GM12878 (cell line): ENCODE data around the gene MTHFS. TPM values are rescaled to one million over a fixed set of nuclear protein-coding genes. Genes with fewer than 3 reads are reported as not detected.
"Not testable (repeated sequence)": the region's sequence is repeated elsewhere in the genome, so short reads cannot be mapped to it uniquely, and the experiment has no call there.

Experiments used
- ATAC-seq: fragments of 200-7000 bp; cut with Tn5 transposase; 3 replicates; pipeline ENCODE4 v1.9.1; 2020; ENCODE audit warnings: mild to moderate bottlenecking, moderate library complexity
- BruUV-seq: library from RNA; stranded (reverse); fragments of 400-500 nt; replicated peaks from 2 replicates; lab custom pipeline; 2021; lab: Mats Ljungman, UMichigan
- CTCF ChIA-PET: fragments of 300-600 bp; sonication (Branson Sonifier 250); formaldehyde crosslinking; extraction: SDS; loops from one replicate; lab custom pipeline; 2021; ENCODE audit warnings: inconsistent platforms; lab: Yijun Ruan, JAX
- POLR2A ChIA-PET: fragments of 350-600 bp; formaldehyde crosslinking; extraction: SDS; loops from one replicate; lab custom pipeline; 2021; ENCODE audit warnings: inconsistent platforms; lab: Charles Lee
- RAD21 ChIA-PET: fragments of 300-600 bp; sonication (Branson Sonifier 250); formaldehyde crosslinking; loops from one replicate; lab custom pipeline; 2023; ENCODE audit warnings: antibody characterized with exemption; ENCODE audit not compliant: unreplicated experiment; lab: Charles Lee
- SMC1A ChIA-PET: fragments of 300-600 bp; sonication (Branson Sonifier 250); formaldehyde crosslinking; loops from one replicate; lab custom pipeline; 2023; ENCODE audit not compliant: unreplicated experiment, uncharacterized antibody; lab: Charles Lee
- DNase-seq: peaks from one replicate; pipeline ENCODE4 v3.0.0-alpha.2; 2011; ENCODE audit warnings: low read depth, low spot score
- FAIRE-seq: peaks from 3 replicates; lab custom pipeline; 2011; peaks lifted over from hg19 to GRCh38; lab: Jason Lieb, UNC
- H2AFZ ChIP-seq: 2 replicates; pipeline ENCODE4 v1.6.0; 2011; ENCODE audit warnings: low read depth, low read length, control low read depth; ENCODE audit not compliant: control insufficient read depth
- H3K27ac ChIP-seq: 2 replicates; pipeline ENCODE4 v1.5.1; 2011; ENCODE audit warnings: control low read depth; ENCODE audit not compliant: control insufficient read depth, insufficient read depth
- H3K27me3 ChIP-seq, 2 experiments: replicated peaks in 1 of 2; 2 replicates each; pipeline versions ENCODE4 v1.6.0 to v1.6.1; 2011; ENCODE audit warnings: low read length in 1 of 2; ENCODE audit not compliant: control insufficient read depth in 2 of 2, insufficient read depth in 2 of 2
- H3K36me3 ChIP-seq, 2 experiments: 2 replicates each; pipeline ENCODE4 v1.5.1; 2011; ENCODE audit warnings: low read length in 1 of 2; ENCODE audit not compliant: control insufficient read depth in 2 of 2, insufficient read depth in 2 of 2
- H3K4me1 ChIP-seq: 2 replicates; pipeline ENCODE4 v1.6.1; 2011; ENCODE audit warnings: mild to moderate bottlenecking, low read length, moderate library complexity, mixed read lengths; ENCODE audit not compliant: control insufficient read depth, insufficient read depth
- H3K4me2 ChIP-seq: 2 replicates; pipeline ENCODE4 v1.6.0; 2011; ENCODE audit warnings: control low read depth; ENCODE audit not compliant: control insufficient read depth, insufficient read depth
- H3K4me3 ChIP-seq: fragments of 200-600 bp; sonication (generic); 2 replicates; pipeline ENCODE4 v1.5.1; 2016
- H3K79me2 ChIP-seq: 2 replicates; pipeline ENCODE4 v1.6.0; 2011; ENCODE audit warnings: low read length; ENCODE audit not compliant: control insufficient read depth, insufficient read depth
- H3K9ac ChIP-seq: 2 replicates; pipeline ENCODE4 v1.8.0; 2011; ENCODE audit warnings: low read length, control low read depth, mixed read lengths; ENCODE audit not compliant: control insufficient read depth, insufficient read depth
- H3K9me3 ChIP-seq: replicated peaks from 3 replicates; pipeline ENCODE4 v1.5.1; 2011; ENCODE audit warnings: mild to moderate bottlenecking, low read length; ENCODE audit not compliant: control insufficient read depth, insufficient read depth
- H4K20me1 ChIP-seq: 2 replicates; pipeline ENCODE4 v1.6.0; 2011; ENCODE audit not compliant: control insufficient read depth, insufficient read depth
- BCL3 ChIP-seq: IDR thresholded peaks from 2 replicates; pipeline ENCODE4 v1.6.1; 2011; ENCODE audit warnings: borderline replicate concordance, low read depth, mild to moderate bottlenecking, moderate library complexity, low read length; ENCODE audit not compliant: insufficient read depth, poor library complexity, severe bottlenecking
- CHD1 ChIP-seq: IDR thresholded peaks from 2 replicates; pipeline ENCODE4 v1.6.1; 2012; ENCODE audit warnings: low read depth, low read length, improper control_type of control experiment
- GABPA ChIP-seq: IDR thresholded peaks from 2 replicates; pipeline ENCODE4 v1.6.1; 2014; ENCODE audit warnings: antibody characterized with exemption, low read depth, mild to moderate bottlenecking, inconsistent platforms
- IKZF2 ChIP-seq, 2 experiments: fragments of 450-650 bp; IDR thresholded peaks; 2 replicates each; pipeline ENCODE4 v1.6.1; 2017; ENCODE audit warnings: mild to moderate bottlenecking in 2 of 2, moderate library complexity in 2 of 2
- IRF4 ChIP-seq: IDR thresholded peaks from 2 replicates; pipeline ENCODE4 v1.6.1; 2011; ENCODE audit warnings: low read depth, low read length
- SREBF2 ChIP-seq: IDR thresholded peaks from 2 replicates; pipeline ENCODE4 v1.6.1; 2012; ENCODE audit warnings: mild to moderate bottlenecking, low read length
- USF2 ChIP-seq: IDR thresholded peaks from 2 replicates; pipeline ENCODE4 v1.6.1; 2011; ENCODE audit warnings: low read depth, low read length, improper control_type of control experiment, borderline replicate concordance
- ZBED1 ChIP-seq: IDR thresholded peaks from 2 replicates; pipeline ENCODE4 v1.6.1; 2016; ENCODE audit warnings: borderline replicate concordance
- ZNF384 ChIP-seq: IDR thresholded peaks from 2 replicates; pipeline ENCODE4 v1.6.1; 2012; ENCODE audit warnings: low read depth, mild to moderate bottlenecking, low read length, improper control_type of control experiment, borderline replicate concordance
- WGBS: methylation state at CpG from one replicate; pipeline ENCODE4 v1.1.6; 2016; ENCODE audit warnings: low lambda C conversion rate; ENCODE audit not compliant: insufficient replicate concordance, insufficient coverage; ENCODE audit errors: missing lambda C conversion rate; 5-methylcytosine and 5-hydroxymethylcytosine counted together
- in situ Hi-C: fragments of 300-500 bp; cut with MboI; formaldehyde crosslinking; loops from 9 replicates; pipeline ENCODE4 v1.14.3; 2018; ENCODE audit warnings: mixed read lengths
- intact Hi-C: fragments of 100-400 bp; cut with micrococcal nuclease; formaldehyde crosslinking; loops from one replicate; pipeline ENCODE4 v1.14.2; 2022; ENCODE audit not compliant: unreplicated experiment
- polyA plus RNA-seq, 11 experiments: library from polyadenylated mRNA; depleted of rRNA in 4 of 11; unstranded in 6 of 11; stranded (reverse) in 5 of 11; fragments of >200 nt; fragmentation: Nextera tagmentation in 4 of 11; fragmentation: Illumina TruSeq in 1 of 11; extraction: Ambion mirVana in 4 of 11; extraction: Trizol in 1 of 11; gene quantifications; 1 replicate in 1 of 11; 2 replicates in 10 of 11; pipeline versions ENCODE4 v1.2.1 to v1.2.3, GENCODE V29; 2011 to 2016; ENCODE audit warnings: inconsistent platforms in 2 of 11, missing spikeins in 2 of 11, low read depth in 1 of 11
- total RNA-seq, 4 experiments: library from RNA; depleted of rRNA in 3 of 4; stranded (reverse); fragments of >200 nt in 3 of 4; fragmentation: Illumina TruSeq in 1 of 4; extraction: Trizol in 1 of 4; gene quantifications; 2 replicates each; pipeline versions ENCODE4 v1.2.1 to v1.2.3, GENCODE V29; 2013 to 2021

MTHFS gene
- total and polyA plus RNA-seq, 10 of the 15 experiments (the other 5 are each of a cell fraction or from before 2014, with no cell fraction given): 14.0 to 81.9 (median 31.8) TPM

GRCh38 chr15:79900087-79900486, 3.3 kb upstream of the MTHFS start (continued):
- 0 out of 4 replicates have a peak, but pooled peaks of 1 of the 2 experiments have one; percentile 8 for TF ChIP-seq IKZF2 (IDR thresholded peaks at IDR 0.05)

- H3K9ac ChIP-seq, BruUV-seq, H2AFZ ChIP-seq, H3K4me3 ChIP-seq, H3K36me3 ChIP-seq, H3K27me3 ChIP-seq, DNase-seq, H3K4me2 ChIP-seq, H3K9me3 ChIP-seq, H3K27ac ChIP-seq, H4K20me1 ChIP-seq, in situ Hi-C loops, ATAC-seq, FAIRE-seq: not testable (repeated sequence)
- RAD21 ChIA-PET: interaction anchor here (1.0 to 5.7 kb wide), 12 partner anchors 11 to 94 kb away, joined by 3 to 45 read pairs (median 7); partner anchors contain the start of gene BCL2A1
- CTCF ChIA-PET: interaction anchor here (1.0 to 6.5 kb wide), 10 partner anchors 17 to 274 kb away, joined by 3 to 51 read pairs (median 4); partner anchors contain the start of gene BCL2A1
- intact Hi-C loops: loop anchor here (5.0 to 10.0 kb wide), 2 partner anchors 164 to 276 kb away; no protein-coding TSS in a partner anchor
- WGBS: 59% methylated on average over 3 of the region's 3 CpGs
- Histone ChIP-seq H3K4me1 (peaks cover 30% of the 10 kb centered on the region), H3K79me2 (peaks cover 16% of the 10 kb centered on the region)
- SMC1A ChIA-PET: interaction anchor here (1.0 to 6.7 kb wide), 14 partner anchors 18 to 274 kb away, joined by 3 to 58 read pairs (median 6); partner anchors contain the start of gene BCL2A1
- POLR2A ChIA-PET: interaction anchor here (1.0 to 2.8 kb wide), 6 partner anchors 24 to 134 kb away, joined by 3 to 17 read pairs (median 8); no protein-coding TSS in a partner anchor
Observed at GRCh38 chr15:79898786-79899185, 2.0 kb upstream of the MTHFS start.

- Histone ChIP-seq H3K4me3 (no peak overlapping the region), H3K79me2 (peaks cover 16% of the 10 kb centered on the region), H4K20me1 (no peaks in the 10 kb centered on the region), H3K27me3 (no peaks in the 10 kb centered on the region), H2AFZ (no peak overlapping the region), H3K36me3 (no peaks in the 10 kb centered on the region), H3K9me3 (no peaks in the 10 kb centered on the region; the same call in 2 of the 3 replicates), H3K27ac (no peak overlapping the region), H3K4me2 (no peak overlapping the region; the same call in 1 of the 2 replicates), H3K9ac (no peak overlapping the region), H3K4me1 (peaks cover 27% of the 10 kb centered on the region)
- SMC1A ChIA-PET: interaction anchor here (0.6 to 6.7 kb wide), 20 partner anchors 12 to 274 kb away, joined by 3 to 58 read pairs (median 6); partner anchors contain the start of gene BCL2A1
- CTCF ChIA-PET: interaction anchor here (0.9 to 6.5 kb wide), 9 partner anchors 19 to 275 kb away, joined by 3 to 51 read pairs (median 4); partner anchors contain the start of gene BCL2A1
- intact Hi-C loops (loop anchor here (5.0 to 10.0 kb wide), 2 partner anchors 164 to 276 kb away; no protein-coding TSS in a partner anchor), in situ Hi-C loops (no loop called here)
- ATAC-seq (no peak), FAIRE-seq (no peak), DNase-seq (no peak)
- WGBS: 84% methylated on average over 4 of the region's 4 CpGs
- RAD21 ChIA-PET: interaction anchor here (0.8 to 5.7 kb wide), 14 partner anchors 11 to 162 kb away, joined by 3 to 45 read pairs (median 5); partner anchors contain the start of gene BCL2A1
- POLR2A ChIA-PET: interaction anchor here (1.0 to 2.8 kb wide), 8 partner anchors 12 to 135 kb away, joined by 3 to 17 read pairs (median 6); no protein-coding TSS in a partner anchor
- TF ChIP-seq ZBED1: no peak
- TF ChIP-seq SREBF2: no peak
- TF ChIP-seq BCL3: no peak
- no peak for TF ChIP-seq CHD1
- no peak for TF ChIP-seq USF2
- no peak for TF ChIP-seq GABPA
- TF ChIP-seq ZNF384: no peak
- TF ChIP-seq IRF4: no peak
- no TSS peak for BruUV-seq
Observed at GRCh38 chr15:79898369-79898768, 1.6 kb upstream of the MTHFS start.
